Common myeloid progenitor, CD34-positive (primary cell): ENCODE measurements around the gene MGAT5.

Source experiments
- CTCF ChIA-PET: fragments of 350-600 bp; sonication (Branson Sonifier 250); formaldehyde crosslinking; loops from one replicate; lab custom pipeline; 2021; ENCODE audit warnings: antibody characterized with exemption; lab: Charles Lee
- POLR2A ChIA-PET: fragments of 350-600 bp; sonication (Branson Sonifier 250); formaldehyde crosslinking; loops from one replicate; lab custom pipeline; 2021; ENCODE audit warnings: antibody characterized with exemption; lab: Charles Lee
- DNase-seq, 3 donors: peaks; one replicate each; pipeline versions ENCODE4 v3.0.0 to v3.0.0-alpha.2; 2013
- H3K27ac ChIP-seq, 2 experiments: 1 replicate in 1 of 2; 2 replicates in 1 of 2; pipeline ENCODE4 v1.7.0; 2013; ENCODE audit warnings: inconsistent platforms in 2 of 2, low read length in 2 of 2, mild to moderate bottlenecking in 2 of 2, low read depth in 1 of 2, moderate library complexity in 1 of 2; ENCODE audit not compliant: severe bottlenecking in 2 of 2, insufficient read depth in 1 of 2, poor library complexity in 1 of 2
- H3K27me3 ChIP-seq, 5 experiments: replicated peaks in 2 of 5; 1 replicate in 3 of 5; 2 replicates in 2 of 5; pipeline versions ENCODE4 v1.6.1 to v1.7.0; 2013; ENCODE audit warnings: low read length in 4 of 5, mild to moderate bottlenecking in 2 of 5, moderate library complexity in 2 of 5, inconsistent platforms in 1 of 5; ENCODE audit not compliant: insufficient read depth in 5 of 5, control insufficient read depth in 4 of 5
- H3K36me3 ChIP-seq, 4 experiments: 1 replicate in 2 of 4; 2 replicates in 2 of 4; pipeline versions ENCODE4 v1.6.1 to v1.7.0; 2013; ENCODE audit warnings: low read length in 3 of 4, control low read depth in 1 of 4, mild to moderate bottlenecking in 1 of 4; ENCODE audit not compliant: control insufficient read depth in 4 of 4, insufficient read depth in 4 of 4
- H3K4me1 ChIP-seq, 4 experiments: 1 replicate in 3 of 4; 2 replicates in 1 of 4; pipeline versions ENCODE4 v1.6.1 to v1.7.1; 2013; ENCODE audit warnings: low read length in 3 of 4, mild to moderate bottlenecking in 3 of 4, control low read depth in 1 of 4, inconsistent platforms in 1 of 4, moderate library complexity in 1 of 4; ENCODE audit not compliant: control insufficient read depth in 4 of 4, insufficient read depth in 4 of 4; ENCODE audit errors: control extremely low read depth in 1 of 4
- H3K4me3 ChIP-seq, 7 experiments: 1 replicate in 4 of 7; 2 replicates in 3 of 7; pipeline versions ENCODE4 v1.5.1 to v1.7.0; 2013; ENCODE audit warnings: mild to moderate bottlenecking in 7 of 7, low read length in 6 of 7, moderate library complexity in 6 of 7, inconsistent platforms in 2 of 7, low read depth in 2 of 7, control low read depth in 1 of 7; ENCODE audit not compliant: insufficient read depth in 4 of 7, control insufficient read depth in 1 of 7; ENCODE audit errors: extremely low read depth in 1 of 7
- H3K9me3 ChIP-seq, 5 experiments: 1 replicate in 4 of 5; 2 replicates in 1 of 5; pipeline versions ENCODE4 v1.6.1 to v1.7.1; 2013; ENCODE audit warnings: low read length in 4 of 5, mild to moderate bottlenecking in 2 of 5, inconsistent platforms in 1 of 5, low read depth in 1 of 5, moderate library complexity in 1 of 5; ENCODE audit not compliant: control insufficient read depth in 4 of 5, insufficient read depth in 2 of 5; ENCODE audit errors: control extremely low read depth in 1 of 5
- WGBS: methylation state at CpG from one replicate; pipeline ENCODE4 v1.1.5; 2013; ENCODE audit not compliant: insufficient coverage; 5-methylcytosine and 5-hydroxymethylcytosine counted together

The MGAT5 gene

DNA sequence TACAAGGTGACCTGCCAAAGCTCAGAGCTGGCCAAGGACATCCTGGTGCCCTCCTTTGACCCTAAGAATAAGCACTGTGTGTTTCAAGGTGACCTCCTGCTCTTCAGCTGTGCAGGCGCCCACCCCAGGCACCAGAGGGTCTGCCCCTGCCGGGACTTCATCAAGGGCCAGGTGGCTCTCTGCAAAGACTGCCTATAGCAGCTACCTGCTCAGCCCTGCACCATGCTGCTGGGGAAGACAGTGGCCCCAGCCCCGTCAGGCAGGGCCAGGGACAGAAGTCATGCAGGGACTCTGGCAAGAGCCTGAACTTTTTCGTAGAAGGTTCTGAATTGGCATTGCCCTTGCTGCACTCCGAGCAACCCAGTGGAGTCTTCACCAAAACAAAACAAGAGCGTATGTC, 194.8 kb downstream of the MGAT5 start:
- no peak overlapping the region for H3K27ac ChIP-seq
- POLR2A ChIA-PET, result no interaction called here
- no peaks in the 10 kb centered on the region for H3K4me1 ChIP-seq
- H3K36me3 ChIP-seq, result peaks cover 0 to 39% (median 21%) of the 10 kb centered on the region in 4 experiments
- H3K27me3 ChIP-seq, result no peaks in the 10 kb centered on the region
- DNase-seq, result no peak
- no peaks in the 10 kb centered on the region for H3K9me3 ChIP-seq
- H3K4me3 ChIP-seq, result no peak overlapping the region
- CTCF ChIA-PET, result interaction anchor here (1.2 kb wide), 1 partner anchor 449 kb away, joined by 3 read pairs; no protein-coding TSS in a partner anchor
- 96% methylated on average over 5 of the region's 6 CpGs for WGBS

DNA sequence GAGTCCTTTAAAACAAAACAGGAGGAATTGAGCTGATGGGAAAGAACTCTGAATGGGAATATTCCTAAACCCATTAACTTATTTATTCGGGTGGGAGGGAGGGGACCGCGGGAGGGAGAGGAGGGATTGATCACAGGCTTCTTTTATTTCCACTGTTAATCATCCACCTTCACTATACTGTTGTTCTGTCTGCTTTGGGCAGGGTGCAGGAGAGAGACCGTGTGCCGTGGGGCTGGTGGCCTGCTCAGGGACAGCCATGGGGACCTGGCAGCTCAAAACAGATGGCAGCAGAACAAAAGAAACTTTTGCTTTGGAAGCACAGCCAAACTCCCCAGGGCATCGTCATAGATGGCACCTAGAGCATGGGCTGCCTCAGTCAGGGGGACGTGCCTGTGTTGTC, 195.3 kb downstream of the MGAT5 start:
- ChIA-PET POLR2A (no interaction called here), CTCF (interaction anchor here (1.2 to 3.3 kb wide), 3 partner anchors 33 to 562 kb away, joined by 3 to 15 read pairs (median 3); no protein-coding TSS in a partner anchor)
- Histone ChIP-seq H3K4me3 (no peak overlapping the region), H3K36me3 (peaks cover 0 to 37% (median 25%) of the 10 kb centered on the region in 4 experiments), H3K4me1 (no peaks in the 10 kb centered on the region), H3K27ac (no peak overlapping the region), H3K27me3 (no peaks in the 10 kb centered on the region), H3K9me3 (no peaks in the 10 kb centered on the region)
- no peak for DNase-seq
- 94% methylated on average over 4 of the region's 7 CpGs for WGBS

DNA sequence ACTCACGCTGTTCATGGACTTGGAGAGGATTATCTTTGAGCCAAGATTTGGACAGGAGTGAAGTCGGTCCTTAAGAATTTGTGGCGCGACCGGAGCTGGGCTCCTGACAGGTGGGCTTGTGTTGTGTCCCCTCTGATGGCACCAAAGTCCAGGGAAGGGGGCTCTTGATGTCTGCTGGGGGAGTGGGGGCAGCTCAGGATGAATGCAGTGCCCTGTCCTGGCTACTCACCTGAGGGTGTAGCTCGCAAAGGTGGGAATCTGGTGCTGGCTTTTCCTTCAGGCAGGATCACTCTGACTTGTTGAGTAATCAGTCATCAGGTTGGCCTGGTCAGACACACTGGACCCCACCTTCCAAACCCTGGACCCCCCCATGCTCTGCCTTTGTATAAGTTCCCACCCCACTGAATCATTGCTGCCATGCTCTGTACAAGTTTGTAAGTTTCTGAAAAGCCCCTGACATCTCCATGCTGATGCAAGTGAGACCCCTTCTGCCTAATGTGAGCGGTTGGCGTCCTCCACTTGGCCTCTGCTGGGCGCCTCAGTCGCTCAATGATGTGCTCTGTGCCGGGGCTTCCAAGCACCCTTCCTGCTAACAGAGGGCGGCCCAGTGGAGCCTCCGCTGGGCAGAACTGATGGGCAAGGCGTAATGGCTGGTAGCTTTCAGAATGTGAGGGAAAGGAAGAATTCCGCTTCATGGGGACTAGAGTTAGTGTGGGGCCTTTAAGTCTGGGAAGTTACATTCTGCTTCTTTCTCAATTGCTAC, 196.1 kb downstream of the MGAT5 start:
- WGBS, result 92% methylated on average over 14 of the region's 15 CpGs
- POLR2A ChIA-PET, result no interaction called here
- Histone ChIP-seq H3K27ac (no peak overlapping the region), H3K4me1 (no peaks in the 10 kb centered on the region), H3K4me3 (no peak overlapping the region), H3K27me3 (no peaks in the 10 kb centered on the region), H3K9me3 (no peaks in the 10 kb centered on the region), H3K36me3 (peaks cover 0 to 31% (median 24%) of the 10 kb centered on the region in 4 experiments)
- DNase-seq, result no peak
- CTCF ChIA-PET, result interaction anchor here (1.2 to 3.4 kb wide), 15 partner anchors 8 to 565 kb away, joined by 3 to 32 read pairs (median 6); no protein-coding TSS in a partner anchor

DNA sequence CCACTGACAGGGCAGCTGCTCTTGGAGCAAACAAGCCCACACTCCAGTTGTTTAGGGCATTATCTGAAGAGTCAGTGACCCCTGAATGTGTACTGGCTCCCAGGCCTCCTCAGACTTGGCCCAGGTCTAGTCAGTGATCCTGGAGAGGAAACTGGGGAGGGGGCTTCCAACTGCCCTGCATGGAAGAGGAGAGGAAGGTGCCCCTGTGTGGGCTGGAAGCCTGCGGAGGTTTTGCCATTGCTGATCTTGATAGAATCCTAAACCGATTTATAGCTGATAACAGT, 197.4 kb downstream of the MGAT5 start:
- H3K27me3 ChIP-seq, result no peaks in the 10 kb centered on the region

DNA sequence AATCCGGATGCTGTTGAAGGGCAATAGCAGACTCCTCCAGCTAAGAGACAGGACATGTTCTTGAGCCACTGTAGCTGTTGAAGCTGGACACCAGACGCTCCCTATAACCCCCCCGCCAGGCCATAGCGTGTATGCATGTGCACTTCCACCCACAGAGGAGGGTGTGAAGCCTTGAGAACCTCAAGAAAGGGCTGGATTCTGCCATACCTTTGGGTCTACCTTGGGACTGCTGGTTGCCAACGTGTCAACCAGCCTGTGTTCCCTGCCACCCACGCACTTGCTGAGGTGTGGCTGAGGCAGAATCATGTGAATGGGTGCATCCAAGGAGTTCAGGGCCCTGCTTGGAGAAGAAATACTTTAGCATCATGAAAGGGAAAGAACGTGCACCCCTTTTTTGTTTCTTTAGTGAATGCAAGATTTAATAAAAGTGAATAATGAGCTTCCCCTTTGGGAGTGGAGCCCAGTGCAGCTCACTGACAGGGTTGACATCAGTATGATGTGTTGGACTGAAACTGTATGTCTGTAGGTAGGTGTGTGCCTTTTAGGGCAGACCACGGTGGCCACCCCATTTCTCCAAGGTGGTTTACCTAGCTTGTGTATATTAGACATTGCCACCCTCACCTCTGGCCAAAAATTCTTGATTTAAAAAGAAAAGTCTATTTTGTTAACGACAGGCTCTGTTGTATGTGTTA, 198.3 kb downstream of the MGAT5 start:
- DNase-seq, result no peak
- H3K4me1 ChIP-seq, result no peaks in the 10 kb centered on the region
- H3K36me3 ChIP-seq, result peaks cover 0 to 27% (median 24%) of the 10 kb centered on the region in 4 experiments
- 97% methylated on average over 7 of the region's 9 CpGs for WGBS
- ChIA-PET CTCF (interaction anchor here (0.9 to 3.4 kb wide), 19 partner anchors 9 to 567 kb away, joined by 3 to 32 read pairs (median 6); no protein-coding TSS in a partner anchor), POLR2A (no interaction called here)
- H3K27ac ChIP-seq, result no peak overlapping the region
- H3K4me3 ChIP-seq, result no peak overlapping the region
- H3K9me3 ChIP-seq, result no peaks in the 10 kb centered on the region
- no peaks in the 10 kb centered on the region for H3K27me3 ChIP-seq

More for the DNA sequence above, 197.4 kb downstream of the MGAT5 start:
- no peak overlapping the region for H3K27ac ChIP-seq
- H3K4me1 ChIP-seq, result no peaks in the 10 kb centered on the region
- peaks cover 0 to 27% (median 23%) of the 10 kb centered on the region in 4 experiments for H3K36me3 ChIP-seq
- ChIA-PET POLR2A (no interaction called here), CTCF (interaction anchor here (0.6 to 3.4 kb wide), 30 partner anchors 9 to 588 kb away, joined by 3 to 32 read pairs (median 6); no protein-coding TSS in a partner anchor)
- no peak overlapping the region for H3K4me3 ChIP-seq
- no peaks in the 10 kb centered on the region for H3K9me3 ChIP-seq
- no CpG with 5 or more reads among the region's 2 CpGs for WGBS
- no peak for DNase-seq

DNA sequence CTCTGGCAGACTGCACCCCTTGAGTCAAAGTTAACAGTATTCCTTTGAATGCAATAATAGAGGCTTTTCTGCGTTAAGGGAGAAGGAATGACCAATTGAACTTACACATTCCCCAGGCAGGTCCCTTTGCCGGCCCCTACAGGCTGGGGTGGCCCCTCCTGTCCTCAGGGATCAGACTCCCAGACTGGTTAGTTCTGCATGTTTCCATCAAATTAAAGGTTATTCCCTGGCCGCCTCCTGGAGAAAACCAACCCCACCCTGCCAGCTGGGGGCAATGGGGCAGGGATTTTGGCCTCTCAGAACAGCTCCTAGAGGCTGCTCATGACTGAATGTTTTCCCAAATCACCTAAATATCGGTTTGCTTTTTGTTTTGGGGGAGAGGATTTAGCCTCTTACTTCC, 199.6 kb downstream of the MGAT5 start:
- peaks cover 2 to 30% (median 17%) of the 10 kb centered on the region in 4 experiments for H3K36me3 ChIP-seq
- 91% methylated on average over 4 of the region's 4 CpGs for WGBS
- DNase-seq, result no peak
- ChIA-PET CTCF (interaction anchor here (0.7 to 3.4 kb wide), 7 partner anchors 8 to 464 kb away, joined by 3 to 32 read pairs (median 3); no protein-coding TSS in a partner anchor), POLR2A (no interaction called here)
- no peaks in the 10 kb centered on the region for H3K9me3 ChIP-seq
- H3K4me1 ChIP-seq, result peaks cover 0 to 3% (median 2%) of the 10 kb centered on the region in 4 experiments
- H3K27me3 ChIP-seq, result no peaks in the 10 kb centered on the region
- no peak overlapping the region for H3K4me3 ChIP-seq
- no peak overlapping the region for H3K27ac ChIP-seq
